SW480 (cell line): Measurements from ENCODE around the gene CREB3L2.
"Not testable (repeated sequence)": the region's sequence is repeated elsewhere in the genome, so short reads cannot be mapped to it uniquely, and the experiment has no call there.

ENCODE experiments used
- DNase-seq: peaks from one replicate; pipeline ENCODE4 v3.0.0-alpha.2; 2016; ENCODE audit warnings: low spot score

Gene CREB3L2

DNA sequence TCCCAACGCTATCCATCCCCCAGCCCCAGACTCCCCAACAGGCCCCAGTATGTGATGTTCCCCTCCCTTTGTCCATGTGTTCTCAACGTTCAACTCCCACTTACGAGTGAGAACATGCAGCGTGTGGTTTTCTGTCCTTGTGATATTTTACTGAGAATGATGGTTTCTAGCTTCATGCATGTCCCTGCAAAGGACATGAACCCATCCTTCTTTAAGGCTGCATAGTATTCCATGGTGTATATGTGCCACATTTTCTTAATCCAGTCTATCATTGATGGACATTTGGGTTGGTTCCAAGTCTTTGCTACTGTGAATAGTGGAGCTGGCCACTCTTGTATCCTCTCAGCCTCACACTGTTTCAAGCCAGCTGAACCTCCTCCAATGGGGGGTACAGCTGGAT, 33.5 kb downstream of the CREB3L2 start:
- DNase-seq = not testable (repeated sequence)

DNA sequence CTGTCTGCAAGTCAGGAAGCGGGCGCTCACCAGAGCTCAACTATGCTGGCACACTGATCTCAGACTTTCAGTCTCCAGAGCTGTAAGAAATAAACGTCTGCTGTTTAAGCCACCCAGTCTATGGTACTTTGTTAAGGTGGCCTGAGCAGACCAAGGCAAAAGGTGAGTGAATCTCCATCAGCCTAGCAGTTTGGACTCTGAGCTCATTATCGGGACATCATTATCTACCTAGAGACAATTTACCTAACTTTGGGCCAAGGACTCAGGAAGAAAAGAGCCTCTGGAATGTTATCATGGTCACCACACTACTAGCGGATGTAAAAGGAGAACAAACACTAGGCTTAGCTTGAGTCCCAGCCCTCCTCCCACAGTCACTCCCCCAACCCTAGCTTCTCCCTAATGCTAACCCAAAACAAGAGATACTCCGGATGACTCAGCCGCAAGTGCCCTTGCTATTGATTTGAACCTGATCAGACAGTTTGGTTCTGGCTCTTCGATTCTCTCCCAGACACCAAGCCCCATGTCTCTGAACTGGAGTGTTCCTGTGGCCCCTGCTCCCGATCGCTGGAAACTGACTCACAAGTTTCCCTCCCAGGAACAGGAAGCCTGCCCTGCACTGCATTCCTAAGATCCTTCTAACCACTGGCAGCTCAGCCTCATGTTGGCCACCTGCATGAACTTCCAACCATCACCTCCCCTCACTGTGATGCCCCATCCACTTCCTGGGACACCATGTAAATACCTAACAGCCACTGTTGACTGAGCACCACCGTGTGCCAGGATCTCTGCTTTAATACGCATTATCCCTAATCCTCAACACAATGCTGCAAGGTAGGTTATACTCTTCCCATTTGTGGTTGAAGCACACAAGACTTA, 34.5 kb downstream of the CREB3L2 start:
- DNase-seq = no peak

DNA sequence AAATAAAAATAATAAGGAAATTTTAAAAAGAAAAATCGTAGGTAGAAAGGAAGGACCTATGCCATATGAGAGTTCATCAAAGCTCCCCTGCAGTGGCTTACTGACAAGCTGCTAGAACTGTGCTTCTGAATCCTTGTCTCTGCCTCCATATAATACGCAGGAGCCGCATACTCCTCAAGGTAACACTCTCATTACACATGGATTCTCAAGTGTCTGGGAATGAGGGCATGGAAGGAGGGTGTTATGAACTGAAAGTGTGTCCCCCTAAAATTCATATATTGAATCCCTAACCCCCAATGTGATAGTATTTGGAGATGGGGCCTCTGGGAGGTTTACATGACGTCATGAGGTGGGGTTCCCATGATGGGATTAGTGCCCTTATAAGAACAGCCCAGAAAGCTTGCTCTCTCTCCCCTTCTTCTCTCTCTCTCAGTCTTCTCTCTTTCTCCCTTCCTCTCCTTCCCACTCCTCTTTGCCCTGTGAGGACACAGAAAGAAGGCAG, 35.2 kb downstream of the CREB3L2 start:
- no peak for DNase-seq

DNA sequence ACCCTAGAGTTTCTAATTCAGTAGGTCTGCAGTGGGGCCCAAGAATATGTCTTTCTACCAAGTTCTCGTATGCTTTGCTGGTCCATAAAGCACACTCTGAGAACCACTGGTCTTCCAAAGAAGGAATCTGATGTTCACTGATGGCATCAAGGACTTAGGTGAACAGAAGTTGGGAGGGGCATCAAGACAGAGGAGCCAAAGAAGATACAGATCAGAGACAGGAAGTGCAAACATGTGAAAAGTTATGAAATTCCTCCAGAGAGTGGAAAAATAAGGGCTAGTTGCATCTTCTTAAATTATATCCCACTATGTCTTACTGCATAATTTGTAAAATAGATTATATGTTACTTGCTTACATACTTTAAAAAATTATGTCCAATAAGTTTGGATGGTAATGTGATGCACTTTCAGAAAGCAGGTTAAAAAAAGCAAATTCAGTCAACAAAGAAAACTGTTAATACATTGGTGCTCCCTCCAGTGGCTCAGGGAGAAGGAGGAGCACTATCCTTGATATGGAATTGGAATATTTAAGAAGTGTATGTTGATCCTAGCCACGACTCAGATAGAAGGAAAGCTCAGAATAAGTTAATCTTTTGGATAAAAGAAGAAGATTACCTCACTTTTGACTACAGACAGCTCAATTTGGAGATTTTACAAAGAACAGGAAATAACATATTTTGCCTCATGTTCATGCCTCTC, 35.8 kb downstream of the CREB3L2 start:
- DNase-seq = no peak

DNA sequence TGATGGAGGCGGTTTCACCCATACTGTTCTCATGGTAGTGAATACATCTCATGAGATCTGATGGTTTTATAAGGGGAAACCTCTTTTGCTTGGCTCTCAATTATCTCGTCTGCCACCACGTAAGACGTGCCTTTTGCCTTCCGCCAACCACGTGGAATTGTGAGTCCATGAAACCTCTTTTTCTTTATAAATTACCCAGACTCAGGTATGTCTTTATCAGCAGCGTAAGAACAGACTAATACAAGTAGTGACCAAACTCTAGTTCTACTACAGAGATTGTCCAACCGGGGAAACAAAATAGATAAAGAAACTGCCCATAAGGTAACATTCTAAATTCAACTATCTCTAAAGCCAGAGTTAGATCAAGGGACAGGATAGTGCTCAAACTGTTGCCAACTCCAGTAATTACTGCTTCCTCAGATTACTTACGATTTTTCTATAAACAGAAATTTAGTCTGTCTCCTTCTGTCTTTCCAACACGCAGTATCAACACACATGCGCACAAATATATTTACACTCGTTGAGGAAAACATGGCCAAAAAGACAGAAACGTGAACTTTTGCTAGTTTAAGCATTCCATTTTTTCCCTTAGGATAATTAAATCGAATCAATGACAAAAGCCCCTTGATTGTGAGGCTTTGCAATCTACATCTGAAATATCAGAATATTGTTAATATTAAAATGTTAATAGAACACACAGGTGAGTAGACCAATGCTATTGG, 36.9 kb downstream of the CREB3L2 start:
- DNase-seq = no peak

DNA sequence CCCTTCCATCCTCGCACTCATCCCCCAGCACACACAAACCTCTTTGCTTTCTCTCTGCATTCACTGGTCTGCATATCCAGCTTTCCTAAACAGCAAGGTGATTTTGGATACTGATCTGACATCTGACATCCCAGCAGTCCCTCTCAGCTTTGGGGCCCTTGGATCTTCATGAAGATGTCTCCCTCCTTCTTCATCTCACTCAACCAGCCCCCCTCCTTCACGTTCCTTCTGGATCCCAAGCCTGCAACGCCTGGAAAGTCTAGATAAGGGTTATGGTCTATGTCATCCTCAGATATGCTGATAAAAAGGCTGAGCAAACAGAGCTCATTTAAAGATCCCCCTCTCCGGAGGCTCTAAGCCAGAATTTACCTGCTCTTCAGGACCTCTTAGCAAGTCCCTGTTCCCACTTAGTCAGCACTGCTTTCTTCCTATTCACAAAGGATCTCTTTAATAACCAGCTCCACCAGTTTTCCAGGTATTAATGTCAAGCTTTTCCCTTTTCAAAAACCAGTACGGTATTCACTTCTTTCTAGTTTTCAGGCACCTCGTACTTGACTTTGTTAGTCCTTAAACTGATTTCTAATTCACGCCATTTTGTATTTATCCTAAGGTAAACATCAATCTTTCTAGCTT, 38.9 kb downstream of the CREB3L2 start:
- no peak for DNase-seq

DNA sequence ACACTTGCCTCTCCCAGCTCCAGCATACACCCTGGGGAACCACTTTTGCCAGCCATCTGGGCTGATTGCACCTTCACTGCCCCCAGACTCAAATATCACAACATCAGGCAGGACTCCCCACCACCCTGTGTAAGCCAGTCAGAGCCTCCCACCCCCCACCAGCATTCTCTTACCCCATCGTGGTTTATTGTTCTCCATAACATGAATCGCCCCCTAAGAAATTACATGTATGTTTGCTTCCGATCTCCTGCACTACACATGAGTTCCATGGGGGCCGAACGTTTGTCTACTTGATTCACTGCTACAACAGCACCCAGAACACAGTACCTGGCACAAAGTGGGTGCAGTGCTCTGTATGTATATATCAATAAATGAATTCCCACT, 39.4 kb downstream of the CREB3L2 start:
- no peak for DNase-seq

DNA sequence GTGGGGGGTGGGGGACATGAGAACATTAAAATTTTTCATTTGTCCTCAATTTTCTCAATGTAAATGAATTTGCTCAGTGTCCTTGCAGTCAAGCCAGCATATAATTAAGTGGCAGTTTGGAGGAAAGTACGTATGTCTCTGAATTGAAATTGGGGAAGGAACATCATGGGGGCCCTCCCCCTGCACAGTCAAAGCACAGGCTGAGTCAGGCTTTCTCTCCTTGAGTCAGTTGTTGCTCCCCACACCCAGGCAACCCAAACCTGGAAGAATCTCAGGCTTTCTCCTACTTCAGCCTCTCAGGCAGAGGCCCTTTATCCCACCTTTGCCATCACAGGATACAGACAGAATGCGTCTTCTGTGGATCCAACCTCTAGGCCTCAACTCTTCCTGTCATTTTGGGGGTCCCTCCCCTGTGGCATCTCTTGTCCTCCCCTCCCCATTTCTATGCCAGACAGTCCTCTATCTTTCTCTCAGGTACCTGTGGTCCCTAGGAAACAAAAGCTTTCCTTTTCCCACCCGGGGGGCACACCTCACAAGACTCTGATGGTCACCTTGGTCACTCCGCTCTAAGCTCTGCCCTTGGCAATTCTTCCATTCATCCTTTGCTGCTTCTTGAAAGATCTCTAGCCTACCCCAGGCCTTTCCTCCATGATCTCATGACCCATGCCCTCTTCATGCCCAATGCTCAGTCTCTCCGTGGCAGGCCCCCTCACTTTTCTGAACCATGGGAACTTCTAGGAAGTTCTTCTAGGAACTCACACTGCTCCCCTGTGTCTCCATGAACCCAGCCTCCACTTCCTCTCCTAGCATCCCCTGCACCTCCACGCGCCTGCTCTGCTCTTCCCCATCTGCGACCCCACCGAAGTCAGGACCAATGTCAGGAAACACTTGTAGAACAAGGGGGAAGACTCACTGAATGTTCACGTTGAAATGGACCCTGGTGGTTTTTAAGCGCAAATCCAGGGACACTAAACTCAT, 40.4 kb downstream of the CREB3L2 start:
- no peak for DNase-seq

DNA sequence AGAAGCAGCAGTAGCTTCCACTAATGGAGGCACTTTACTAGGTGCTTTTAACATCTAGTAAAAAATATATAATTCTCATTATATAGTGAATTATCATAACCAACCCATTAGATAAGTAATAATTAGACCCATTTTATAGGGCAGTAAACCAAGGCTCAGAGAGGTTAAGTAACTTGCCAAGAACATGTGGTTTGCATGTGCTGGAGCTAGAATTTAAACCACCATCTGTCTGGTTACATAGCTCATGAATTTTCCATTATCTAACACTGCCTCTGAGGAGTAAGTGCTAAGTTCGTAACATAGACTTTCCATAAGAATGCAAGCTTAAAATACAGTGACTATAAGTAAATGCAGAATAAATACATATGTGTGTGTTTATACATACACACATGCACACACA, 41.9 kb downstream of the CREB3L2 start:
- no peak for DNase-seq

DNA sequence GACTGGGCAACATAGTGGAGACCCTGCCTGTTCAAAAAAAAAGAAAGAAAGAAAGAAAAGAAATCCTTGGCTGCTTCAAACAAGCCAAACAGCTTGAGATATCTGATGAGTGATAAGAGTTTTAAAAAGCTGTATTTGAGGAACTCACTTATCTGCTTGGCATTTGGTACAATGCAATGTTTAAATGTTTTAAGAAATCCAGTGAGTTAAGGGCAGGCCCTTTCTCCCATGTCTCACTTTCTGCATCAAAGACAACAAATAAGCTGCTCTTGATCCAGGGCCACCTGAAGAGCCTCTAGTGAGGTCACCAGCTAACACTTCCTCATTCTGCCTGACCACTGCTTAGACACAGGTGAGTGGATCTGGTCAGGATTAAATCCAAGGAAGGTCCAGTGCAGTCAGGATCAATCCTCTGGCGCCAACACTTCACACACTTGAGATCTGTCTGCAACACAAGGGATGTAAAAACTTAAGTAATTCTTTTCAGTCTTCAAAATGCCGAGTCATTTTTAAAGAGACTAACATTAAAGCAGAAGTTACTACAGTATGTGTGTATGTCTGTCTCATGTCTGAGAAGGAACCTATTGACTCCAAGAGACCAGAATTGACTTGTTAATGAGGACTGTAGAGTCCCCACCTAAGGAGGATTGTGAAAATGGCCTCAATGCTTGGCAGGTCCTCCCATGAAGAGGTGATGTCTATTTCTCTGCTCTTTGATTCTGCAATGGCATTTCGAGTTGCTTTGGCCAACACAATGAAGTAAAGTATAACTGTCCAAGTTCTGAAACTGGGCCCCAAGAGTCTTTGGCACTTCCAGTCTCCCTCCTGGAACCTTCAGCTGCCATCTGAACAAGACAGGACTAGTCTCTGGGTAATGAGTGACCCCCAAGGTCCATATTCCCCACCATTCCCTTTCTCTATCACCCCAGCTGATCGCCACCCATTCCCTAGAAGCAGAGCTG, 43.1 kb downstream of the CREB3L2 start:
- DNase-seq = no peak

DNA sequence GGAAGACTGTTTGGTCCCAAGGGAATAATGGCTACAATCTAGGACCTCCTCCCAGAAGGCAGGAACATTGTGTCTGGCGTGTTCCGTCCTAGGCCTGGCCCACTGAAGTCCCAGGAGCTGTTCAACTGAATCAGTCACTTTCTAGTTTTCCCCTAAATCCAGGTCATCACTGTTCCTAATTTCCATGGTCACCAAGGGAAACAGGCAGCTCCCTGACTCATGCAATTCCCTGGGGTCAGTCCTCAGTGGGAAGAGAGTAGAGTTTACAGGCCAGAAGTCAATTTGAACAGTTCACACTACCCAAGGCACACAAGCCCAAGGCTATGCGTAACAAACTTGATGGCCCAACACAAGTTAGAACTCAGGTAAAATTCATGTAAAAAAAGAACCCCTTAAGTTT, 44.0 kb downstream of the CREB3L2 start:
- no peak for DNase-seq

DNA sequence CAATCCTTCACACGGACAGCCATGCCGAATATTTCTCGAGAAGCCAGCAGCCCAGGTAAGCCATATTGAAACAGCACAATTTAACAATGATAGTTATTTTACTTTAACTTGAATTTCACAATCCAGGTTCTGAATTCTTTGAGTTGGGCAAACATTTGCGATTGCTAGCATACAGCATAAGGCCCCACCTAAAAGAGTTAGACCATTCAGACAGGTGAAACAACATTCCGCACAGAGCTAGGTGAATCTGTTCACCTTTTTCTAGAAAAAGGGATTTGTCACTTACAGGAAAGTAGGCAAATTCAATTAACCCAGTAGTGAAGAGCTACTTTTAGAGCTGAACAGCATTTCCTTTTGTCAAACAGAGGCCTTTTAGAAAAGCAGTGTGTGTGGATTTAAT, 45.3 kb downstream of the CREB3L2 start:
- no peak for DNase-seq

DNA sequence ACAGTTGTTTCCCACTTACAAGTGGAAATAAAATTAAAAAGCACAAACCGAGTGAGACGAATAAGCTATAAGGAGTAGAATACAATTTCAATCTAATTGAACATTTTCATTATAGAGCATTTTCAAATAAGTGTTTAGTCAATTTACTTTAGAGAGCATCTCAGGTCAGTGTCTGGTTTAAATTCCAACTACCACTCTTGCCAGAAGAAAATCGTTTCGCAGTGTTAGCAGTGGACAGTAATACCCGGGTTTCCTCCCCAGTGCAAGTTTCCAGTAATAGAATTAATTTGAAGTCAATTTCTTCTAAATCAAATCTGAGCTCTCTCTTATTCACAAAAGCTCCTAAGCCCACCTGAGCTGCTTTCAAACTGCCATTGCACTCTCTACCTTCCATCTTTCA, 45.7 kb downstream of the CREB3L2 start:
- DNase-seq = no peak

DNA sequence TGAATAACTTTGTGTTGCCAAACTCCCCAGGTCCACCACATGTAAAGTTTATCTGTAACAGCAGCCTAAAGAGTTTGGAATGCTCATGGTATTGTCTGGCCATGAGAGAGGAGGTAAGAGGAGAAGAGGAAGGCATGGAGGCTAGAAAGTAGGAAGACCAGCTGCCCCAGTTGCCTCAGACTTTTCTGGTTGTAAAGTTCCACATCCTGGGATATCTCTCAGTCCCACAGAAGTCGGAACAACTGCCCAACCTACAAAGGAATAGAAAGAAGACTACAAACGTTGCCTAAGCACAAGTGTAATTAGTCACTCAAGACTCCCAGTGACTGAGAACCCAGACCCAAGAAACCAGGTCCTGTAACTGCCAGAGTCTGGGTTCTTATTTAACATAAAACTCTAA, 47.3 kb downstream of the CREB3L2 start:
- DNase-seq = no peak

DNA sequence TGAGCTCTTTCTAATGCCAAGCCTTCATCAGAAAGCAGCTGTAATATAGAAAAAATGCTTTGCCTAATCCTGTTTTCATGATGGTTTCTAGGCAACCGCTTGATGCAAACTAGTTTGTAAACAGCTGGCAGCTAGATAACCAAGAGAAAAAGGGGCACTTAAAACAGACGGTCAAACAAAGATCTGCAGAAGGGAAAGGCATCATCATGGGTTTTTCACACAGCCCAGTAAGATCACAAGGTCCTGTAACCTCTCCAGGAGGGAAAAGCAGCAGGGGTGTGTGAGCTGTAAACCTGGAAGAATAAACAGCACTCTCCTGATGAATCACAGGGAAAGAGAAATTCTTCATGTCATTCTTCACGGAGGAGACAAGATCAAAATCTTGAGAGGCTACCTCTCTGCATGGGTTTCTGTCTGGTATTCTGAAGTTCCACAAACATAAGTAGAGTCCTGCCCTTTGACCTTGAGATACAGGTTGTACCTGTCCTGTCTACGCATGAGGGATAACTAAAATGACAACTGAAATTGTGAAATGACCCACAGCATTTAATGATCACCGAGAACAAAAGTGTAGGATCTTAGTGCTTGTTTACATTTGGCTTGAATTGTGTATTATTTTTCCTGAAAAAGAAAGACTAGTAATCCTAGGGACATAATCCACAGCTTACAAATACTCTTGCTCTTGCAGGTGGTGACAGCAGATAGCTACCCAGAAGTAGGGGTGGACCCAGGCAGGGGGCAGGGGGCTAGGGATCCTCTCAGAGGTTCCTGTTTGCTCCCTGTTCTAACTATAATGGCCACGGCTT, 48.0 kb downstream of the CREB3L2 start:
- DNase-seq = no peak

DNA sequence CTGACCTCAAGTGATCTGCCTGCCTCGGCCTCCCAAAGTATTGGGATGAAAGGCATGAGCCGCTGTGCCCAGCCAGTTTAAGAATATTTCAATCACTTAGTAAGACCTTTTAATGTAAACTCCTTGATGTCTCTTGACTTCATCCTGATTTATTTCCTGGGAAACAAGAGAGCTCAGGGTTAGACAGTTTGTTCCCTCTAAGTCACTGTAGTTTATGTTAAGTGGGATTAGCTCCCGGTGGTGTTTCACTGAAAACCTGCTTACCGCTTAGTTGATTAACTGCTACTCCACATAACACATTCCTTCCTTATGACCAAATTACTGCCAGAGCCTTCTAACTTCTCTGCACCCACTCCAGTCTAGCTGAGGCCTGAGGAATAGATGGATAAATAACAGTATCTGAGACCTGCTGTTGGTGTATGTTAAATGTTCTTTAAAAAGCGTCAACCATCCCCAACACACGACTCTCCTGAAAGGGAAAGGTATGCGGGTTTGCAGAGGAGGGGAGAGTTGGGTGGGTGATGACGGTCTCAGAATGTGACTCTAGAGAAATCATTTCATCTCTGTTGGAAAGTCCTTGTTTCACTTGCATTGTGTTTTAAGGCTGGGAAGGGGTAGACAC, 48.7 kb downstream of the CREB3L2 start:
- DNase-seq = no peak

DNA sequence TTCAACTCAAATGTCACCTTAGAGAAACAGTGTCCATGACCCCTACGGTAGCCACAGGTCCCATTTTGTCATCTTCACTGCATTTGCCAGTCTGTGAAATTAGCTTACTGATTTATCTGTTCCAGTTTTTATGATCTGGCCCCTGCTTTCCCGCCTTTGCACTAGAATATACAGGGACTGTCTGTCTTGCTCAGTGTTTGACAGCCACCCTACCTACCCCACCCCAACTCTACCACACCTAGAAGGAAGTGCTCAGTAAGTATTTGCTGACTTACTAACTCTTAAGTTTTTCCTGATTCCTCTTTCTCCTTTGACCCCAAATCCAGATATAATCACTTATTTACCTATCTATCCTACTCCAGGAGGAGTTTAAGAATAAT, 49.5 kb downstream of the CREB3L2 start:
- no peak for DNase-seq

DNA sequence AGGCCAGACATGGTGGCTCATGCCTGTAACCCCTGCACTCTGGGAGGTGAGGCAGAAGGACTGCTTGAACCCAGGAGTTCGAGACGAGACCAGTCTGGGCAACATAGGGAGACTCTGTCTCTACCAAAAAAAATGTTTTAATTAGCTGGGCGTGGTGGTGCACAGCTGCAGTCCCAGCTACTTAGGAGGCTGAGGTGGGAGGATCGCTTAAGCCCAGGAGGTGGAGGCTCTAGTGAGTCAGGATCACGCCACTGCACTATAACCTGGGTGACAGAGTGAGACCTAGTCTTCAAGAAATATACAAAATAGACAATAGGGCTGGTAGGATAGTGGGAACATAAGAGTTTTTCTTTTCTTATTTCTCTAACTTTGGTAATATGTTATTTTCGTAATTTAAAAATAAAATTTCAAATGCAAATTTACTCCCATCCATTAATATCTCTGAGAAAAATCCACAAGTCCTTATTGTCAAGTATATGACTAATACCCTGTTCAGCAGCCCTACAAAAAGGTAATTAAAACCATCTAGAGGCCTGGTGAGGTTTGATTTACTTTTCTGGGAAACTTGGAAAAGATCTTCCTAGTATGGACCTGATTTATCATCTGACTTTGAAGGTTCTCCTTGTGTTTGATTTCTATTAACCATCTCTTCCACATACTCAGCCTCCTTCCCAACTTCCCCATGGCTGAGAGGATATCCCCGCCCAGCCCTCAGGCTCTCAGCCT, 50.0 kb downstream of the CREB3L2 start:
- no peak for DNase-seq
